Measurements from ENCODE around the gene ZER1. TPM values are rescaled to one million over a fixed set of nuclear protein-coding genes. Genes with fewer than 3 reads are reported as not detected.
A peak's percentile ranks its signal among the peaks of the same experiment; 100 is the strongest.

Gene ZER1
- total and polyA plus RNA-seq, 12 donors, result 24.3 to 71.1 (median 58.9) TPM

GRCh38 chr9:128818839-128819715, 47.4 kb upstream of the ZER1 start:
- Histone ChIP-seq H3K9me3 (no peaks in the 10 kb centered on the region), H3K27ac (peak overlapping the region; percentile 85 to 96 (median 92)), H3K27me3 (no peaks in the 10 kb centered on the region), H3K4me1 (peaks cover 6 to 22% (median 16%) of the 10 kb centered on the region in 9 donors), H3K36me3 (peaks cover 0 to 32% (median 10%) of the 10 kb centered on the region in 9 donors), H3K4me3 (peak overlapping the region; percentile 60 to 83 (median 70))
- peak in 3 of 8 donors; percentile 1 to 6 (median 3) for ATAC-seq
- TF ChIP-seq CTCF (IDR thresholded peaks at IDR 0.05), result no peak
- 3 to 5% methylated on average over 90 of the region's 90 CpGs for whole genome bisulfite sequencing, 2 donors
- peak in 1 of 2 donors; percentile 49 for DNase-seq
- intact Hi-C loops (cut with DNase I), result loop anchor here in 1 of 10 donors (2.0 kb wide), 1 partner anchor 32 kb away; the partner anchor contains the start of gene TBC1D13

GRCh38 chr9:128818099-128818838, 46.5 kb upstream of the ZER1 start, which contains the start of gene ENDOG:
Gene ENDOG (plus strand): TSS chr9:128818500. CDS start chr9:128818685, 185 bp downstream.
- peak within 1 kb of the TSS; percentile 85 to 96 (median 92) for H3K27ac ChIP-seq
- WGBS, 2 donors, result 0 to 1% methylated on average over 67 to 70 of the region's 70 CpGs
- peak; percentile 97 to 99 for DNase-seq
- intact Hi-C loops (cut with DNase I), result loop anchor here in 1 of 10 donors (2.0 kb wide), 1 partner anchor 31 kb away; the partner anchor contains the start of gene TBC1D13
- peaks cover 0 to 24% (median 10%) of the 10 kb centered on the region in 9 donors for H3K36me3 ChIP-seq
- peak within 1 kb of the TSS; percentile 60 to 83 (median 70) for H3K4me3 ChIP-seq
- peaks cover 6 to 22% (median 16%) of the 10 kb centered on the region in 9 donors for H3K4me1 ChIP-seq
- H3K9me3 ChIP-seq, result no peaks in the 10 kb centered on the region
- ATAC-seq, result peak; percentile 92 to 98 (median 96)
- H3K27me3 ChIP-seq, result no peaks in the 10 kb centered on the region
- TF ChIP-seq CTCF (IDR thresholded peaks at IDR 0.05), result peak; percentile 94 to 99 (median 99)

- DNase-seq (no peak), ATAC-seq (no peak)
- Histone ChIP-seq H3K9me3 (no peaks in the 10 kb centered on the region), H3K36me3 (peaks cover 0 to 36% (median 19%) of the 10 kb centered on the region in 9 donors), H3K4me1 (no peaks in the 10 kb centered on the region), H3K27ac (no peak overlapping the region), H3K4me3 (no peak overlapping the region), H3K27me3 (no peaks in the 10 kb centered on the region)
- WGBS, 2 donors, result 81 to 92% methylated on average over 5 of the region's 5 CpGs
- intact Hi-C loops (cut with DNase I), result no loop called here
- TF ChIP-seq CTCF (IDR thresholded peaks at IDR 0.05), result no peak
Observed at GRCh38 chr9:128810873-128811272, 39.1 kb upstream of the ZER1 start.

GRCh38 chr9:128809831-128810230, 38.1 kb upstream of the ZER1 start:
- no peak overlapping the region for H3K4me3 ChIP-seq
- 76 to 78% methylated on average over 2 of the region's 2 CpGs for WGBS, 2 donors
- peaks cover 0 to 47% (median 21%) of the 10 kb centered on the region in 9 donors for H3K36me3 ChIP-seq
- no peak for TF ChIP-seq CTCF (IDR thresholded peaks at IDR 0.05)
- H3K4me1 ChIP-seq, result no peaks in the 10 kb centered on the region
- no peak overlapping the region for H3K27ac ChIP-seq
- peak in 4 of 8 donors; percentile 6 to 20 (median 16) for ATAC-seq
- H3K27me3 ChIP-seq, result no peaks in the 10 kb centered on the region
- no peak for DNase-seq
- no peaks in the 10 kb centered on the region for H3K9me3 ChIP-seq
- intact Hi-C loops (cut with DNase I), result no loop called here
